SK-N-SH (cell line): Measurements from ENCODE around the gene ZNF606. TPM values are rescaled to one million over a fixed set of nuclear protein-coding genes. Genes with fewer than 3 reads are reported as not detected.
A peak's percentile ranks its signal among the peaks of the same experiment; 100 is the strongest.

Experiments used
- CTCF ChIA-PET: fragments of 300-600, 350-600 bp; formaldehyde crosslinking; extraction: SDS; loops from one replicate; lab custom pipeline; 2021; lab: Yijun Ruan, JAX
- POLR2A ChIA-PET: fragments of 350-600 bp; sonication (Branson Sonifier 250); formaldehyde crosslinking; extraction: SDS; loops from one replicate; lab custom pipeline; 2020; ENCODE audit warnings: antibody characterized with exemption, inconsistent platforms; lab: Yijun Ruan, JAX
- DNase-seq: peaks from one replicate; pipeline ENCODE4 v3.0.0; 2012
- H2AFZ ChIP-seq: fragments of 200-600 bp; sonication (generic); 2 replicates; pipeline ENCODE4 v1.8.1; 2016; ENCODE audit warnings: antibody characterized with exemption, mild to moderate bottlenecking, low read depth
- H3F3A ChIP-seq: fragments of 200-600 bp; sonication (generic); replicated peaks from 2 replicates; pipeline ENCODE3; 2016; ENCODE audit warnings: antibody characterized with exemption, mild to moderate bottlenecking; ENCODE audit not compliant: insufficient read depth
- H3K27ac ChIP-seq, 2 experiments: fragments of 200-500 bp in 1 of 2; fragments of 200-600 bp in 1 of 2; sonication (Bioruptor generic) in 1 of 2; sonication (generic), shearing (Covaris generic) in 1 of 2; 2 replicates each; pipeline versions ENCODE4 v1.5.1 to v1.6.1; 2014 to 2016; ENCODE audit warnings: low read depth in 2 of 2, inconsistent platforms in 1 of 2, low read length in 1 of 2, mild to moderate bottlenecking in 1 of 2, mixed read lengths in 1 of 2
- H3K27me3 ChIP-seq: fragments of 200-600 bp; sonication (generic), shearing (Covaris generic); 2 replicates; pipeline ENCODE4 v1.6.1; 2016; ENCODE audit warnings: mixed run types; ENCODE audit not compliant: insufficient read depth
- H3K36me3 ChIP-seq, 2 experiments: fragments of 200-500 bp in 1 of 2; fragments of 200-600 bp in 1 of 2; sonication (Bioruptor generic) in 1 of 2; sonication (generic) in 1 of 2; replicated peaks in 1 of 2; 2 replicates each; pipeline versions ENCODE3 to v1.5.1; 2014 to 2016; ENCODE audit warnings: low read length in 1 of 2, mild to moderate bottlenecking in 1 of 2; ENCODE audit not compliant: insufficient read depth in 2 of 2, control insufficient read depth in 1 of 2
- H3K4me1 ChIP-seq, 2 experiments: fragments of 200-500 bp in 1 of 2; fragments of 200-600 bp in 1 of 2; sonication (Bioruptor generic) in 1 of 2; sonication (generic), shearing (Covaris generic) in 1 of 2; 2 replicates each; pipeline versions ENCODE4 v1.5.1 to v1.6.1; 2014 to 2016; ENCODE audit warnings: low read depth in 1 of 2, low read length in 1 of 2, mixed run types in 1 of 2; ENCODE audit not compliant: insufficient read depth in 2 of 2, control insufficient read depth in 1 of 2
- H3K4me2 ChIP-seq: fragments of 200-600 bp; sonication (generic), shearing (Covaris generic); 2 replicates; pipeline ENCODE4 v1.6.1; 2017; ENCODE audit warnings: mixed run types
- H3K4me3 ChIP-seq, 2 experiments: fragments of 200-500 bp in 1 of 2; fragments of 200-600 bp in 1 of 2; sonication (Bioruptor generic) in 1 of 2; sonication (generic), shearing (Covaris generic) in 1 of 2; 2 replicates each; pipeline versions ENCODE4 v1.5.1 to v1.8.1; 2014 to 2016; ENCODE audit warnings: low read depth in 2 of 2, inconsistent platforms in 1 of 2, low read length in 1 of 2, mild to moderate bottlenecking in 1 of 2, mixed read lengths in 1 of 2, moderate library complexity in 1 of 2
- H3K79me2 ChIP-seq: fragments of 200-600 bp; sonication (generic); 2 replicates; pipeline ENCODE4 v1.8.1; 2017; ENCODE audit warnings: mild to moderate bottlenecking; ENCODE audit not compliant: insufficient read depth
- H3K9ac ChIP-seq: fragments of 200-600 bp; sonication (generic); 2 replicates; pipeline ENCODE4 v1.6.1; 2017; ENCODE audit warnings: mixed run types
- H3K9me2 ChIP-seq: fragments of 200-600 bp; sonication (generic); 2 replicates; pipeline ENCODE4 v1.6.1; 2017; ENCODE audit warnings: mixed run types
- H3K9me3 ChIP-seq: fragments of 200-600 bp; sonication (generic); 2 replicates; pipeline ENCODE4 v1.6.1; 2017; ENCODE audit warnings: mixed run types, mild to moderate bottlenecking, moderate library complexity
- H4K20me1 ChIP-seq: fragments of 200-600 bp; sonication (generic); 2 replicates; pipeline ENCODE4 v1.6.1; 2017; ENCODE audit warnings: mild to moderate bottlenecking, mixed run types; ENCODE audit not compliant: insufficient read depth
- GABPA ChIP-seq: IDR thresholded peaks from 2 replicates; pipeline ENCODE4 v1.4.0; 2012; ENCODE audit warnings: low read depth, mild to moderate bottlenecking
- MXI1 ChIP-seq: IDR thresholded peaks from 2 replicates; pipeline ENCODE4 v1.6.1; 2012; ENCODE audit warnings: mild to moderate bottlenecking, low read depth, low read length, improper control_type of control experiment
- NFIC ChIP-seq: IDR thresholded peaks from 2 replicates; pipeline ENCODE4 v1.4.0; 2012; ENCODE audit warnings: borderline replicate concordance
- NRF1 ChIP-seq: IDR thresholded peaks from 2 replicates; pipeline ENCODE4 v1.6.1; 2012; ENCODE audit warnings: low read depth, mild to moderate bottlenecking, low read length
- REST ChIP-seq: IDR thresholded peaks from 2 replicates; pipeline ENCODE4 v1.6.1; 2012; ENCODE audit warnings: mild to moderate bottlenecking, low read depth, low read length, moderate library complexity
- RFX5 ChIP-seq: IDR thresholded peaks from 2 replicates; pipeline ENCODE4 v1.6.1; 2012; ENCODE audit warnings: mild to moderate bottlenecking, improper control_type of control experiment, low read length
- SIN3A ChIP-seq: IDR thresholded peaks from 2 replicates; pipeline ENCODE4 v1.6.1; 2012; ENCODE audit warnings: low read depth, mild to moderate bottlenecking, low read length, moderate library complexity, borderline replicate concordance
- TAF1 ChIP-seq: IDR thresholded peaks from 2 replicates; pipeline ENCODE4 v1.6.1; 2012; ENCODE audit warnings: low read depth, mild to moderate bottlenecking, low read length, moderate library complexity, borderline replicate concordance
- TCF12 ChIP-seq: IDR thresholded peaks from 2 replicates; pipeline ENCODE4 v1.4.0; 2012
- TEAD4 ChIP-seq: IDR thresholded peaks from 2 replicates; pipeline ENCODE4 v1.4.0; 2012; ENCODE audit warnings: mild to moderate bottlenecking, borderline replicate concordance; ENCODE audit not compliant: insufficient read depth
- USF1 ChIP-seq: IDR thresholded peaks from 2 replicates; pipeline ENCODE4 v1.4.0; 2012; ENCODE audit warnings: low read depth, borderline replicate concordance
- YY1 ChIP-seq: IDR thresholded peaks from 2 replicates; pipeline ENCODE4 v1.4.0; 2012; ENCODE audit warnings: low read depth, mild to moderate bottlenecking
- WGBS: methylation state at CpG from one replicate; pipeline ENCODE4 v1.1.6; 2017; ENCODE audit warnings: low lambda C conversion rate; 5-methylcytosine and 5-hydroxymethylcytosine counted together
- polyA plus RNA-seq, 3 experiments: library from polyadenylated mRNA; depleted of rRNA; stranded (reverse); fragments of >200 nt; gene quantifications; 2 replicates each; pipeline ENCODE4 v1.2.3, GENCODE V29; 2012
- TF ChIP-seq, protein P1 (sequence below): IDR thresholded peaks from 2 replicates; pipeline ENCODE4 v1.4.0; 2012; ENCODE audit warnings: low read depth
- TF ChIP-seq, protein P2 (sequence below): fragments of 150-350 bp; IDR thresholded peaks from 2 replicates; pipeline ENCODE4 v1.6.1; 2016; ENCODE audit warnings: mild to moderate bottlenecking, low read depth, low read length
- TF ChIP-seq, protein P3 (sequence below): IDR thresholded peaks from 2 replicates; pipeline ENCODE4; 2012

Gene ZNF606
- polyA plus RNA-seq, 1 of the 3 experiments (the other 2 are of a cell fraction): 2.9 TPM

DNA sequence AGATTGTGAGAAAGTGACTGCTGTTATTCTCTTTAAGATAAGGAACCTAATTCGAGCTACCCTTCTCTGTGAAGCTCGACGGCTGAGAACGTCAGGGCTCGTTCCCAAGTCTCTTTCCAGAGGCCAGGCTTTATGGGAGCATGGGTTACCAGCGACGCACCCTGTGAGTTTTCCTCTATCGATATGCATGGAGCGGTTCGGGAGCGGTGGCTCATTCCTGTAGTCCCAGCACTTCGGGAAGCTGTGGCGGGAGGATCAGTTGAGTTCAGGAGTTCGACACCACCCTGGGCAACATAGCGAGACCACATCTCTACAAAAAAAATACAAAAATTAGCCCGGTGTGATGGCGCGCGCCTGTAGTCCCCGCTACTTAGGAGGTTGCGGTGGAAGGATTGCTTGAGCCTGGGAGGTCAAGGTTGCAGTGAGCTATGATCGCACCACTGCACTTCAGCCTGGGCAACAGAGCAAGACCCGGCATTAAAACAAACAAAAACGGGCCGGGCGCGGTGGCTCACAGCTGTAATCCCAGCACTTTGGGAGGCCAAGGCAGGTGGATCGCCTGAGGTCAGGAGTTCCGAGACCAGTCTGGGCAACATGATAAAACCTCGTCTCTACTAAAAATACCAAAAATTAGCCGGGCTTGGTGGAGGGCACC is 681 bp upstream of the ZNF606 start:
- no peak for DNase-seq

More for the DNA sequence above, 681 bp upstream of the ZNF606 start:
- no peaks in the 10 kb centered on the region for H3K9me2 ChIP-seq
- H4K20me1 ChIP-seq: no peaks in the 10 kb centered on the region
- no peaks in the 10 kb centered on the region for H3K27me3 ChIP-seq
- peaks cover 5% of the 10 kb centered on the region; the same call in 1 of the 2 replicates for H3K79me2 ChIP-seq
- H3K9ac ChIP-seq: no peak overlapping the region
- TF ChIP-seq TAF1 (no peak), USF1 (no peak), GABPA (no peak), TCF12 (no peak), SIN3A (no peak), TEAD4 (no peak), REST (no peak), YY1 (no peak), NRF1 (no peak), NFIC (no peak), MXI1 (no peak), RFX5 (no peak)
- TF ChIP-seq, protein P1, sequence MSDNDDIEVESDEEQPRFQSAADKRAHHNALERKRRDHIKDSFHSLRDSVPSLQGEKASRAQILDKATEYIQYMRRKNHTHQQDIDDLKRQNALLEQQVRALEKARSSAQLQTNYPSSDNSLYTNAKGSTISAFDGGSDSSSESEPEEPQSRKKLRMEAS: no peak
- TF ChIP-seq, protein P2, sequence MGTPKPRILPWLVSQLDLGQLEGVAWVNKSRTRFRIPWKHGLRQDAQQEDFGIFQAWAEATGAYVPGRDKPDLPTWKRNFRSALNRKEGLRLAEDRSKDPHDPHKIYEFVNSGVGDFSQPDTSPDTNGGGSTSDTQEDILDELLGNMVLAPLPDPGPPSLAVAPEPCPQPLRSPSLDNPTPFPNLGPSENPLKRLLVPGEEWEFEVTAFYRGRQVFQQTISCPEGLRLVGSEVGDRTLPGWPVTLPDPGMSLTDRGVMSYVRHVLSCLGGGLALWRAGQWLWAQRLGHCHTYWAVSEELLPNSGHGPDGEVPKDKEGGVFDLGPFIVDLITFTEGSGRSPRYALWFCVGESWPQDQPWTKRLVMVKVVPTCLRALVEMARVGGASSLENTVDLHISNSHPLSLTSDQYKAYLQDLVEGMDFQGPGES: no peak
- TF ChIP-seq, protein P3, sequence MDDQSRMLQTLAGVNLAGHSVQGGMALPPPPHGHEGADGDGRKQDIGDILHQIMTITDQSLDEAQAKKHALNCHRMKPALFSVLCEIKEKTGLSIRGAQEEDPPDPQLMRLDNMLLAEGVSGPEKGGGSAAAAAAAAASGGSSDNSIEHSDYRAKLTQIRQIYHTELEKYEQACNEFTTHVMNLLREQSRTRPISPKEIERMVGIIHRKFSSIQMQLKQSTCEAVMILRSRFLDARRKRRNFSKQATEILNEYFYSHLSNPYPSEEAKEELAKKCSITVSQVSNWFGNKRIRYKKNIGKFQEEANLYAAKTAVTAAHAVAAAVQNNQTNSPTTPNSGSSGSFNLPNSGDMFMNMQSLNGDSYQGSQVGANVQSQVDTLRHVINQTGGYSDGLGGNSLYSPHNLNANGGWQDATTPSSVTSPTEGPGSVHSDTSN: no peak
- TF ChIP-seq, all 33 proteins: peak for 0
- WGBS: 85% methylated on average over 31 of the region's 31 CpGs
- H2AFZ ChIP-seq: peak overlapping the region; percentile 95
- H3K4me1 ChIP-seq: no peaks in the 10 kb centered on the region; a peak in 1 of 4 replicates
- H3K27ac ChIP-seq: no peak overlapping the region; a peak in 1 of 4 replicates
- CTCF ChIA-PET: interaction anchor here (0.6 to 1.7 kb wide), 4 partner anchors 14 to 1320 kb away, joined by 3 read pairs; no protein-coding TSS in a partner anchor
- peaks cover 9% of the 10 kb centered on the region for H3K9me3 ChIP-seq
- H3K36me3 ChIP-seq: peaks cover 19 to 22% of the 10 kb centered on the region in 2 experiments
- POLR2A ChIA-PET: interaction anchor here (0.6 to 1.5 kb wide), 5 partner anchors 9 to 234 kb away, joined by 3 to 6 read pairs (median 5); partner anchors contain the start of genes ZNF135, ZNF274 and ZSCAN18
- 0 out of 2 replicates have a peak overlapping the region, but pooled peaks have one; percentile 44 for H3K4me2 ChIP-seq
- H3F3A ChIP-seq: no peaks in the 10 kb centered on the region
- H3K4me3 ChIP-seq: peak overlapping the region; percentile 68 to 70
